ENCODE measurements around the gene IL16.

The IL16 gene

DNA sequence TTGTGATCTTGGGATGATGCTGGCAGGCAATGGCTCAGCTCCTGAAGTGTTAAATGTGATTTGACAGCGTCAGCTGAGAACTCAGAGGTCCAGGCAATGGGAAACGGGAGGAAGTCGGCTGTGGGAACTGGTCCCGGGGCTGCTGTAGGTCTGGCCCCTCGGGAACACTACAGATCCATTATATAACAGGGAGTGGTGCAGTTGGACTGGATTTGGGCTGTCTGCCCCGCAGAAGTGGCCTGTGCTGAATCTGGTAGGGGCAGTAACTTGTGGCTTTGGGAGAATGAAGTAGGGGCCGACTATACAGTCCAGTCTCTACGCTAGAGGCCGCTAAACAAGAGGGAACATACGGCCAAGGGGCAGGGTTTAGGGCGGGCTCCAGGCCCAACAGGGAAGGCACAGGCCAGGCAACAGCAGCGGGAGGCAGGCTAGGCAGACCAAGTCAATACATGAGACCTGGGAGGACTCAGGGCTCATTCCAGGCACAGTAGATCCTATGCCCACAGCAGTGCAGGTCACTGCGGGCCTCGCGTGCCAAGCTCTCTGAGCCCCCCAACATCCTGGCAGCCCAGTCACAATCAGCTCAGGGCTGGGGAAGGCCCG is 20.3 kb upstream of the IL16 start:
- Histone ChIP-seq H3K4me1 (ENCODE audit: control insufficient read depth, insufficient read depth, low read length) (no peaks in the 10 kb centered on the region), H3K4me3 (ENCODE audit: low read length) (no peak overlapping the region), H3K36me3 (ENCODE audit: insufficient read depth, low read length) (no peaks in the 10 kb centered on the region), H3K4me2 (ENCODE audit: low read length) (no peak overlapping the region), H3K9me3 (replicated peaks; ENCODE audit: low read length) (no peaks in the 10 kb centered on the region), H3K27me3 (ENCODE audit: control insufficient read depth, insufficient read depth, low read length) (no peaks in the 10 kb centered on the region), H3K9ac (ENCODE audit: low read depth, low read length) (no peak overlapping the region)

GRCh38 chr15:81178365-81178764 is 18.3 kb upstream of the IL16 start:
- H3K36me3 ChIP-seq (ENCODE audit: insufficient read depth, low read length) = no peaks in the 10 kb centered on the region
- H3K9me3 ChIP-seq (replicated peaks; ENCODE audit: low read length) = no peaks in the 10 kb centered on the region
- H3K27me3 ChIP-seq (ENCODE audit: control insufficient read depth, insufficient read depth, low read length) = peaks cover 4% of the 10 kb centered on the region
- peaks cover 9% of the 10 kb centered on the region for H3K4me1 ChIP-seq (ENCODE audit: control insufficient read depth, insufficient read depth, low read length)
- H3K4me3 ChIP-seq (ENCODE audit: low read length) = no peak overlapping the region
- H3K4me2 ChIP-seq (ENCODE audit: low read length) = no peak overlapping the region
- no peak overlapping the region for H3K9ac ChIP-seq (ENCODE audit: low read depth, low read length)

GRCh38 chr15:81181220-81181619 is 15.5 kb upstream of the IL16 start:
- Histone ChIP-seq H3K4me3 (ENCODE audit: low read length) (no peak overlapping the region), H3K27me3 (ENCODE audit: control insufficient read depth, insufficient read depth, low read length) (peaks cover 4% of the 10 kb centered on the region), H3K36me3 (ENCODE audit: insufficient read depth, low read length) (no peaks in the 10 kb centered on the region), H3K4me2 (ENCODE audit: low read length) (no peak overlapping the region), H3K9ac (ENCODE audit: low read depth, low read length) (no peak overlapping the region), H3K9me3 (replicated peaks; ENCODE audit: low read length) (no peaks in the 10 kb centered on the region), H3K4me1 (ENCODE audit: control insufficient read depth, insufficient read depth, low read length) (peaks cover 17% of the 10 kb centered on the region)

GRCh38 chr15:81182031-81182755 is 14.5 kb upstream of the IL16 start:
- Histone ChIP-seq H3K9me3 (replicated peaks; ENCODE audit: low read length) (no peaks in the 10 kb centered on the region), H3K9ac (ENCODE audit: low read depth, low read length) (no peak overlapping the region), H3K4me1 (ENCODE audit: control insufficient read depth, insufficient read depth, low read length) (peaks cover 17% of the 10 kb centered on the region), H3K36me3 (ENCODE audit: insufficient read depth, low read length) (no peaks in the 10 kb centered on the region), H3K27me3 (ENCODE audit: control insufficient read depth, insufficient read depth, low read length) (peaks cover 4% of the 10 kb centered on the region), H3K4me3 (ENCODE audit: low read length) (no peak overlapping the region), H3K4me2 (ENCODE audit: low read length) (no peak overlapping the region)

GRCh38 chr15:81182756-81183438 is 13.8 kb upstream of the IL16 start:
- H3K4me1 ChIP-seq (ENCODE audit: control insufficient read depth, insufficient read depth, low read length) = peaks cover 17% of the 10 kb centered on the region
- H3K9me3 ChIP-seq (replicated peaks; ENCODE audit: low read length) = no peaks in the 10 kb centered on the region
- no peak overlapping the region for H3K4me3 ChIP-seq (ENCODE audit: low read length)
- H3K36me3 ChIP-seq (ENCODE audit: insufficient read depth, low read length) = no peaks in the 10 kb centered on the region
- no peak overlapping the region for H3K9ac ChIP-seq (ENCODE audit: low read depth, low read length)
- H3K27me3 ChIP-seq (ENCODE audit: control insufficient read depth, insufficient read depth, low read length) = peaks cover 4% of the 10 kb centered on the region
- H3K4me2 ChIP-seq (ENCODE audit: low read length) = no peak overlapping the region

DNA sequence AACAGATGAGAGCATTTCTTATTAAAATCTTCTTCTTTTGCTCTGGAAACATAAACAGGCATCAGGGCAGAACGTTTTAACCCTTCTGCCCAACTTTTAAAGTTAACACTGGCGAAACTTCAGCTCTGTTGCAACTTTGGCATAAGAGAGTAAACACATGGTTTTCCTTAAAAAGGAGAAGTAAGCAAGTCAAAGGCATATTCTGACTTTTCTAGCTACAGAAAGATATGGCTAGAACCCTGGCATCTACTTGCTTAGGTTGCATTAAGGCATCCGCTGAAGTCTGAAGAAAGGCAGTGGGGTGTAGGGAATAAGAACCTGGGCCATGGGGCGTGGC is 13.3 kb upstream of the IL16 start:
- no peaks in the 10 kb centered on the region for H3K36me3 ChIP-seq (ENCODE audit: insufficient read depth, low read length)
- H3K4me2 ChIP-seq (ENCODE audit: low read length) = no peak overlapping the region
- H3K9ac ChIP-seq (ENCODE audit: low read depth, low read length) = no peak overlapping the region
- H3K27me3 ChIP-seq (ENCODE audit: control insufficient read depth, insufficient read depth, low read length) = peaks cover 4% of the 10 kb centered on the region
- H3K4me1 ChIP-seq (ENCODE audit: control insufficient read depth, insufficient read depth, low read length) = peaks cover 17% of the 10 kb centered on the region
- no peaks in the 10 kb centered on the region for H3K9me3 ChIP-seq (replicated peaks; ENCODE audit: low read length)
- no peak overlapping the region for H3K4me3 ChIP-seq (ENCODE audit: low read length)

DNA sequence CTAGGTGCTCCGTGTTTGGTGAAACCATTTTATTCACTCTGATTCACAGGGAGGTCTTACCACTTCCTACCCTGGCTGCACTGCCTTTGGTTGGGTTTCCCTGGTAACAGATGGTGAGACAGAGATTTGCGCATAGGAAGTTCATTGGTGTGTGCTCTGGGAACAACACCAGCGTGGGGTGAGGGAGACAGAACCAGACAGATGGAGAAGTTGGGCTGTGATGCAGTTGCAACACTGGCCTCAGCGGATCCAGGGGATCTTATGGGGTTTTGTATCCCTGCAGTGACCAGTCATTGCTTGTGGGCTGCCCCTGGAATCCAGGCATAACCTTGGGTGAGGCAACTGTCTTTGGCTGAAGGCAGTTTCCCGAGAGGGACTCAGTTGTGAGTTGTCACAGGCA is 12.5 kb upstream of the IL16 start:
- Histone ChIP-seq H3K4me3 (ENCODE audit: low read length) (no peak overlapping the region), H3K4me2 (ENCODE audit: low read length) (no peak overlapping the region), H3K36me3 (ENCODE audit: insufficient read depth, low read length) (no peaks in the 10 kb centered on the region), H3K9ac (ENCODE audit: low read depth, low read length) (no peak overlapping the region), H3K9me3 (replicated peaks; ENCODE audit: low read length) (no peaks in the 10 kb centered on the region), H3K27me3 (ENCODE audit: control insufficient read depth, insufficient read depth, low read length) (peaks cover 4% of the 10 kb centered on the region), H3K4me1 (ENCODE audit: control insufficient read depth, insufficient read depth, low read length) (peaks cover 18% of the 10 kb centered on the region)

DNA sequence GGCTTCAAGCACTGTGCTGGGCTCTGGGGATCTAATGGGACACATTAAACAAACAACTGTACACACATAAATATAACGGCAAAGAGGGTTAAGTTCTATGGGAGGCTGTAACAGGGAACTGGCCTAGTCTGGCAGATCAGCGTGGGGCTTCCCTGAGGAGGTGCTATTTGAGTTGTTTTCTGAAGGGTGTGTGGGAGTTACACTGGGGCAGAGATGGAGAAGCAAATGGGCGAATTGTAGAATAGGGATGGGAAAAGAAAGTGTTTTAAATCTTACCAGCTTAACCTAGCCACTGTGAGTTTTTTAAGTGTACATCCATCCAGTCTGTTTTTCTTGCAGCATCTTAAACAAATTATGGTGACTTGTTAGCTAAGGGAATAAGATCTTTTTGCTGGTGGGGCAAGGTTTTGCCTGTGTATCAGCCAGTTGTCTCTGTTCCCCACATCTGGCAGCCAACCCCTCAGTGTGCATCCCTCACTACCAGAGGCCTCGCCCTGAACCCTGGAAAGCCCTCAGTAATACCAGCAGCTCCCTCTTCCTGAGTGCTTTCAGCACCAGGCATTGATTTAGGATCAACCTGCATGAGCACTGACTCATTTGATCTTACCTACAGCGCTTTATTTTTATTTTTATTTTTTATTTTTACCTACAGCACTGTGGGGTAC is 10.9 kb upstream of the IL16 start:
- Histone ChIP-seq H3K4me3 (ENCODE audit: low read length) (no peak overlapping the region), H3K4me2 (ENCODE audit: low read length) (no peak overlapping the region), H3K9me3 (replicated peaks; ENCODE audit: low read length) (no peaks in the 10 kb centered on the region), H3K4me1 (ENCODE audit: control insufficient read depth, insufficient read depth, low read length) (peaks cover 31% of the 10 kb centered on the region), H3K27me3 (ENCODE audit: control insufficient read depth, insufficient read depth, low read length) (peaks cover 4% of the 10 kb centered on the region), H3K9ac (ENCODE audit: low read depth, low read length) (no peak overlapping the region), H3K36me3 (ENCODE audit: insufficient read depth, low read length) (no peaks in the 10 kb centered on the region)

DNA sequence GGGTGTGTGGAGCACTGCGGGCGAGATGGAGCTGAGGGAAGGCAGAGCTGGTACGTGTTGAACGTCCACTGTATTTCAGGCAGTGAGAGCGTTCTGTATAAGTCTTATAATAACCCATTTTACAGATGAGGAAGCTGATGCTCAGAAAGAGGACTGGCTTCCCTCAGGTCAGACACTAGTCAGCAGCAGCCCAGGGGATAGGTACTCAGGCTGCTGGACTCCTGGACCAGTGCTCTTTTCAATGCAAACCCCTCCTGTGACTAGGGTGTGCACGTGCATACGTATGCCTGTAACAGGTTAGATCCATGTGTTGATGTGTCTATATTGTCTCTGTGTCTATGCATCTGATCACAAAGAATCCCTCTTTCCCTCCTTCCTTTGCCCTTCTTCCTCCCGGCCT is 8.3 kb upstream of the IL16 start:
- Histone ChIP-seq H3K9ac (ENCODE audit: low read depth, low read length) (no peak overlapping the region), H3K27me3 (ENCODE audit: control insufficient read depth, insufficient read depth, low read length) (no peaks in the 10 kb centered on the region), H3K4me3 (ENCODE audit: low read length) (no peak overlapping the region), H3K4me1 (ENCODE audit: control insufficient read depth, insufficient read depth, low read length) (peaks cover 26% of the 10 kb centered on the region), H3K4me2 (ENCODE audit: low read length) (no peak overlapping the region), H3K36me3 (ENCODE audit: insufficient read depth, low read length) (no peaks in the 10 kb centered on the region), H3K9me3 (replicated peaks; ENCODE audit: low read length) (no peaks in the 10 kb centered on the region)

GRCh38 chr15:81189583-81190283 is 6.9 kb upstream of the IL16 start:
- H3K9me3 ChIP-seq (replicated peaks; ENCODE audit: low read length) = no peaks in the 10 kb centered on the region
- H3K9ac ChIP-seq (ENCODE audit: low read depth, low read length) = peak overlapping the region; percentile 75
- no peaks in the 10 kb centered on the region for H3K36me3 ChIP-seq (ENCODE audit: insufficient read depth, low read length)
- peaks cover 18% of the 10 kb centered on the region for H3K4me1 ChIP-seq (ENCODE audit: control insufficient read depth, insufficient read depth, low read length)
- H3K4me3 ChIP-seq (ENCODE audit: low read length) = peak overlapping the region; percentile 15
- H3K4me2 ChIP-seq (ENCODE audit: low read length) = peak overlapping the region; percentile 55
- no peaks in the 10 kb centered on the region for H3K27me3 ChIP-seq (ENCODE audit: control insufficient read depth, insufficient read depth, low read length)

GRCh38 chr15:81190922-81191507 is 5.7 kb upstream of the IL16 start:
- Histone ChIP-seq H3K9me3 (replicated peaks; ENCODE audit: low read length) (no peaks in the 10 kb centered on the region), H3K4me3 (ENCODE audit: low read length) (no peak overlapping the region), H3K36me3 (ENCODE audit: insufficient read depth, low read length) (no peaks in the 10 kb centered on the region), H3K9ac (ENCODE audit: low read depth, low read length) (no peak overlapping the region), H3K27me3 (ENCODE audit: control insufficient read depth, insufficient read depth, low read length) (no peaks in the 10 kb centered on the region), H3K4me2 (ENCODE audit: low read length) (no peak overlapping the region), H3K4me1 (ENCODE audit: control insufficient read depth, insufficient read depth, low read length) (peaks cover 18% of the 10 kb centered on the region)
